Peyer's patch (tissue), 4 donors: ENCODE measurements around the gene RADIL.

Experiments
- POLR2A ChIP-seq, 2 donors: fragments of 450-650 bp; IDR thresholded peaks; one replicate each; pipeline ENCODE4 v1.5.1; 2017; ENCODE audit warnings: antibody characterized with exemption in 2 of 2, mild to moderate bottlenecking in 2 of 2, moderate library complexity in 2 of 2
- TF ChIP-seq, protein P1 (sequence below), 6 experiments: fragments of 450-650 bp in 4 of 6; fragments of 200-600 bp in 2 of 6; sonication (generic) in 1 of 6; IDR thresholded peaks; one replicate each; pipeline ENCODE4 v1.5.1; 2017 to 2019; ENCODE audit warnings: antibody characterized with exemption in 6 of 6, mild to moderate bottlenecking in 3 of 6, moderate library complexity in 1 of 6

GRCh38 chr7:4814433-4814832, 69.1 kb downstream of the RADIL start:
- TF ChIP-seq, protein P1, sequence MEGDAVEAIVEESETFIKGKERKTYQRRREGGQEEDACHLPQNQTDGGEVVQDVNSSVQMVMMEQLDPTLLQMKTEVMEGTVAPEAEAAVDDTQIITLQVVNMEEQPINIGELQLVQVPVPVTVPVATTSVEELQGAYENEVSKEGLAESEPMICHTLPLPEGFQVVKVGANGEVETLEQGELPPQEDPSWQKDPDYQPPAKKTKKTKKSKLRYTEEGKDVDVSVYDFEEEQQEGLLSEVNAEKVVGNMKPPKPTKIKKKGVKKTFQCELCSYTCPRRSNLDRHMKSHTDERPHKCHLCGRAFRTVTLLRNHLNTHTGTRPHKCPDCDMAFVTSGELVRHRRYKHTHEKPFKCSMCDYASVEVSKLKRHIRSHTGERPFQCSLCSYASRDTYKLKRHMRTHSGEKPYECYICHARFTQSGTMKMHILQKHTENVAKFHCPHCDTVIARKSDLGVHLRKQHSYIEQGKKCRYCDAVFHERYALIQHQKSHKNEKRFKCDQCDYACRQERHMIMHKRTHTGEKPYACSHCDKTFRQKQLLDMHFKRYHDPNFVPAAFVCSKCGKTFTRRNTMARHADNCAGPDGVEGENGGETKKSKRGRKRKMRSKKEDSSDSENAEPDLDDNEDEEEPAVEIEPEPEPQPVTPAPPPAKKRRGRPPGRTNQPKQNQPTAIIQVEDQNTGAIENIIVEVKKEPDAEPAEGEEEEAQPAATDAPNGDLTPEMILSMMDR (IDR thresholded peaks at IDR 0.05), result no peak
- no peak for TF ChIP-seq POLR2A (IDR thresholded peaks at IDR 0.05)
